ENCODE results near the gene DYRK3. TPM values are rescaled to one million over a fixed set of nuclear protein-coding genes. Genes with fewer than 3 reads are reported as not detected.
"Not testable (repeated sequence)": the region's sequence is repeated elsewhere in the genome, so short reads cannot be mapped to it uniquely, and the experiment has no call there.

DYRK3 gene
- total RNA-seq, 4 donors from 2014 or later = 5.4 to 12.7 (median 5.7) TPM

DNA sequence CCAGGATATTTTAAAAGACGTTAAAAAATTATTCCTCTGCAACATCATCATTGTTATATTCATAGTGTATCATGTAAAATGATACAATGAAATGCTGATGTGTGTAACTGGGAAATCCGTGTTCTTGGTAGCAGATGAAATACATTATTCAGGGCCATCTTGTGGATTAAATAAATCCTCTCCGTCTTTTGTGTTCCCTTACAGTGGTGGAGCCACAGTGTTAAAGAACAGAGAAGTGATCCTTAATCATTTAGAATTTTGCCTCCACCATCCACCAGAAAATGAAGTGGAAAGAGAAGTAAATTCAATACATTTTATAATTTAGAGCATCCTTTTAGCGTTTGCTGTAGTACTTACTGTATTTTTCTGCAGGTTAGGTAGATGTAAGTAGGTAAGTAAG is 1.3 kb downstream of the DYRK3 start:
- Histone ChIP-seq H3K4me1 (peaks cover 0 to 36% (median 10%) of the 10 kb centered on the region in 4 donors), H3K9me3 (no peaks in the 10 kb centered on the region), H3K27ac (peak overlapping the region in 2 of 4 donors; percentile 24 to 87), H3K4me3 (no peak overlapping the region), H3K27me3 (no peaks in the 10 kb centered on the region), H3K36me3 (no peaks in the 10 kb centered on the region)
- no peak for TF ChIP-seq EP300 (IDR thresholded peaks at IDR 0.05)
- no peak for TF ChIP-seq POLR2A (IDR thresholded peaks at IDR 0.05)
- TF ChIP-seq, protein P1, sequence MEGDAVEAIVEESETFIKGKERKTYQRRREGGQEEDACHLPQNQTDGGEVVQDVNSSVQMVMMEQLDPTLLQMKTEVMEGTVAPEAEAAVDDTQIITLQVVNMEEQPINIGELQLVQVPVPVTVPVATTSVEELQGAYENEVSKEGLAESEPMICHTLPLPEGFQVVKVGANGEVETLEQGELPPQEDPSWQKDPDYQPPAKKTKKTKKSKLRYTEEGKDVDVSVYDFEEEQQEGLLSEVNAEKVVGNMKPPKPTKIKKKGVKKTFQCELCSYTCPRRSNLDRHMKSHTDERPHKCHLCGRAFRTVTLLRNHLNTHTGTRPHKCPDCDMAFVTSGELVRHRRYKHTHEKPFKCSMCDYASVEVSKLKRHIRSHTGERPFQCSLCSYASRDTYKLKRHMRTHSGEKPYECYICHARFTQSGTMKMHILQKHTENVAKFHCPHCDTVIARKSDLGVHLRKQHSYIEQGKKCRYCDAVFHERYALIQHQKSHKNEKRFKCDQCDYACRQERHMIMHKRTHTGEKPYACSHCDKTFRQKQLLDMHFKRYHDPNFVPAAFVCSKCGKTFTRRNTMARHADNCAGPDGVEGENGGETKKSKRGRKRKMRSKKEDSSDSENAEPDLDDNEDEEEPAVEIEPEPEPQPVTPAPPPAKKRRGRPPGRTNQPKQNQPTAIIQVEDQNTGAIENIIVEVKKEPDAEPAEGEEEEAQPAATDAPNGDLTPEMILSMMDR (IDR thresholded peaks at IDR 0.05) = no peak
- DNase-seq (ENCODE audit: low spot score in 2 of 2) = no peak
- WGBS, 2 donors = 28 to 33% methylated on average over 4 of the region's 4 CpGs

DNA sequence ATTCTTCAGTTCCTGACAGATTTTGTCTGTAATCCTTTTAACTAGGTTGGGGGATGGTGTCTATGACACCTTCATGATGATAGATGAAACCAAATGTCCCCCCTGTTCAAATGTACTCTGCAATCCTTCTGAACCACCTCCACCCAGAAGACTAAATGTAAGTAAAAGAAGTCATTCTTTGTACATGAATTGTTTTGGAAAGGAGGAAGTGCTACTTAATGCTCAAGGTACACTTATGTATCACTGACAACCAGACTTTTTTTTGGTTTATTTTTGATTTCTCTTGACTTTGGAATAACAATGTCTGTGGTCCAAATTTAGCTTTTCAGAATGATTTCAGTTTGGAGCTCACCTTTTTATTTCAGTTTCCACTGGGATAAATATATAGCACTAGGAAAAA is 2.3 kb downstream of the DYRK3 start:
- TF ChIP-seq POLR2A (IDR thresholded peaks at IDR 0.05) (no peak), EP300 (IDR thresholded peaks at IDR 0.05) (no peak)
- TF ChIP-seq, protein P1 (IDR thresholded peaks at IDR 0.05) = no peak

DNA sequence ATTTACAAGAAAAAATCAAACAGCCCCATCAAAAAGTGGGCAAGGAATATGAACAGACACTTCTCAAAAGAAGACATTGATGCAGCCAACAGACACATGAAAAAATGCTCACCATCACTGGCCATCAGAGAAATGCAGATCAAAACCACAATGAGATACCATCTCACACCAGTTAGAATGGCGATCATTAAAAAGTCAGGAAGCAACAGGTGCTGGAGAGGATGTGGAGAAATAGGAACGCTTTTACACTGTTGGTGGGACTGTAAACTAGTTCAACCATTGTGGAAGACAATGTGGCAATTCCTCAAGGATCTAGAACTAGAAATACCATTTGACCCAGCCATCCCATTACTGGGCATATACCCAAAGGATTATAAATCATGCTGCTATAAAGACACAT is 6.7 kb downstream of the DYRK3 start:
- H3K9me3 ChIP-seq; H3K27ac ChIP-seq; H3K4me1 ChIP-seq; H3K4me3 ChIP-seq; DNase-seq (ENCODE audit: low spot score in 2 of 2); H3K27me3 ChIP-seq: not testable (repeated sequence)
- 91 to 94% methylated on average over 2 of the region's 2 CpGs for WGBS, 2 donors
- H3K36me3 ChIP-seq = peaks cover 0 to 16% (median 0%) of the 10 kb centered on the region in 3 donors

More for the DNA sequence above, 2.3 kb downstream of the DYRK3 start:
- peak overlapping the region in 1 of 4 donors; percentile 24 for H3K27ac ChIP-seq
- H3K4me1 ChIP-seq = peaks cover 0 to 36% (median 10%) of the 10 kb centered on the region in 4 donors
- H3K9me3 ChIP-seq = no peaks in the 10 kb centered on the region
- H3K36me3 ChIP-seq = peaks cover 0 to 3% (median 0%) of the 10 kb centered on the region in 3 donors
- H3K27me3 ChIP-seq = no peaks in the 10 kb centered on the region
- DNase-seq (ENCODE audit: low spot score in 2 of 2) = no peak
- H3K4me3 ChIP-seq = no peak overlapping the region

DNA sequence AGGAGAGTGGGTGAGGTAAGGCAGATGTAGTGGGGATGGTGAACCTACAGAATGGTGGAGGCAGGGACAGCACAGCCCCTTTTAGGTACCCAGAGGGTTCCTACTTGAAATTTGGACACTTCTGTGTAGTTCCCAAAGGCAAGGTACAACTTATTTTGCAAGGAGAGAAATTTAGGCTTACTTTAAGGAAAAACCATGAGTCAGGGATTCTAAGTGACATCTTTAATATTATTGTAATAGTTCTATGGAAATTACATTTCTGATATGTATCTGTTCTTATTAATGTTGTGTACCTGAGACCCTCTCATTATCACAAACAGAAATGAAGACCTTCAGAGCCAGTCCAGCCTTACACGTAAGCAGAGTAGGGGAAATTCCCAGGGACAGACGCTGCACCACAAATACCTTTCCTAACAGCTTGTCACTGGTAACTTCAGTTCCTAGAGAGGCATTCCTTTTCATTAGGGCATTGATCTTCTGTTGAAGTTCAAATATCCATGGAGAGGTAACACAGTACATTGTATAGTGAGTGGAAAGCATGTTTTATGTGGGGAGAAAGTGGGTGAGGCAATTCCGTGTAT is 7.9 kb downstream of the DYRK3 start:
- 87 to 89% methylated on average over 3 of the region's 3 CpGs for WGBS, 2 donors
- no peak overlapping the region for H3K4me3 ChIP-seq
- no peak for TF ChIP-seq POLR2A (IDR thresholded peaks at IDR 0.05)
- TF ChIP-seq EP300 (IDR thresholded peaks at IDR 0.05) = no peak
- TF ChIP-seq, protein P1 (IDR thresholded peaks at IDR 0.05) = no peak

DNA sequence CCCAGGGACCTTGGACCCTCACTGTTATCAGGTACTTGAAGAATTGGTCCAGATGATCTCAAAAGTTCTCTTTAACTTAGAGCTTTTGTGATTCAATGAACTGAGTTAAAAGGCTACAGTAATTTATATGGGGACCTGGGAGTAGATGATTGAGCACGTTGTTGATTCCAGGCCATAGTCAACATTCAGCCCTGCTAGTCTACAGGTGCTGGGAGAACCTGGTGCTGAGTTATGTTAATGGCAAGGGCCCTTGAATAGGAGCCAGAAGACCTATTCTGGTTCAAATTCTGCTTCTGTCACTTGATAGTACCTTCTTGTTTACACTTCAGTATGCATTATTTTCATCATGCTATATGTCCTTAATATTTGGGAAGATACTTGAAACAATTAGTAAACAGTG is 11.2 kb downstream of the DYRK3 start:
- Histone ChIP-seq H3K4me3 (no peak overlapping the region), H3K4me1 (no peaks in the 10 kb centered on the region), H3K36me3 (peaks cover 0 to 40% (median 0%) of the 10 kb centered on the region in 3 donors), H3K27ac (no peak overlapping the region), H3K27me3 (no peaks in the 10 kb centered on the region), H3K9me3 (no peaks in the 10 kb centered on the region)
- TF ChIP-seq, protein P1 (IDR thresholded peaks at IDR 0.05) = no peak
- TF ChIP-seq POLR2A (IDR thresholded peaks at IDR 0.05) (no peak), EP300 (IDR thresholded peaks at IDR 0.05) (no peak)
- WGBS, 2 donors = 88 to 100% methylated on average over 1 of the region's 1 CpG
- no peak for DNase-seq (ENCODE audit: low spot score in 2 of 2)

More for the DNA sequence above, 7.9 kb downstream of the DYRK3 start:
- DNase-seq (ENCODE audit: low spot score in 2 of 2) = no peak
- H3K9me3 ChIP-seq = no peaks in the 10 kb centered on the region
- no peaks in the 10 kb centered on the region for H3K4me1 ChIP-seq
- no peak overlapping the region for H3K27ac ChIP-seq
- peaks cover 0 to 26% (median 0%) of the 10 kb centered on the region in 3 donors for H3K36me3 ChIP-seq
- H3K27me3 ChIP-seq = no peaks in the 10 kb centered on the region

Data from tibial nerve (tissue), 4 donors.